GDM1 (cell line): Measurements from ENCODE around the gene EXD1.
A peak's percentile ranks its signal among the peaks of the same experiment; 100 is the strongest.

Source experiments
- DNase-seq: peaks from one replicate; lab custom pipeline; 2025; lab: John Stamatoyannopoulos, UW

EXD1 gene

DNA sequence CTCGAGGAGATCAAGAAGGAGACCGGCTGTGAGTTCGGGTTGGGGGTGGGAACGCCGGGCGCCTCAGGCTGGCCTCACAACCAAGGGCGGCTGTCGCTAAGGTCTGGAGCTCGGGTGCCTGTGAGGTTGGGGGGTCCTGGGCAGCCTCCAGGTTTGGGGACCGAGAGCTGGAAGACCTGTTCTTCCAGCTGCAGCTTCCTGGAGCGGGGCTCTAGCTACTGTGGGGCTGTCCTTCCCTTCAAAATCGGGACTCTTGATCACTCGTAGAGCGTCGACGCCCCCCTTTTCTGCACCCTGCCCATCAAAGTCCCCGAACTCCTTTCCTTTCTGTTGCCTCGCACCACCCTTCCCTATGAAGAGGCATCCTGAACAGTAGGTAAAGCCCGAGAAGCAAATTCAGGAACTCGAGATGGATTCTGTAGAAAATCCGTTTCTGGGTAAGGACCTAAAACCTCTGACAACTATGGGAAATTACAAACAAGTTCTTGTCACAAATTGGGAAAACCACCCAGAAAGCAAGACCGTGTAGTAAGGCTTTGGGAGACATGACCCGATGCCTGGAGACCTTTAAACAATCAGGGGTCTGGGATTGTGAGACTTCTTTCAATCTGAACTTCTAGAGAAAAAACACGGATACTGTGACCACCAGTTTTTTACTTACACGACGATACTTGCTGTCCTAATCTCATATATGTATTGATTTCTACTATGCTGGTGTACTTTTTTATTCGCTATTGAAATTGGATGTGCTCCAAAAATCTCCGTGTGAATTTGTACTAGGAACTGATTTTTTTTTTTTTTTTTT lies 1.1 kb upstream of the EXD1 start:
- no peak for DNase-seq

DNA sequence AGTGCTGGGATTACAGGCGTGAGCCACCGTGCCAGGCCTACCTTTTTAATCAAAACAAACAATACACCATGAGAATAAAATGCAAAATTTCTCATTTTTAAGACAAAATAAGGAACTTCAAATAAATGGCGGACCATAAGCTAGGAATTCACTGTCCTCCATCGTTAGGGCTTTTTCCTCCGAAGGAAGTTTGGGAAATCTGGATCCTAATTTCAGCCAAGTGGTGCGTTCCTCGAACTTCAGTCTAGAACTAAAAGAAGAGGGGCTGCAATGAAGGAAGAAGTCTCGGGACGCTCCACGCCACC lies 260 bp downstream of the EXD1 start:
- DNase-seq: no peak

DNA sequence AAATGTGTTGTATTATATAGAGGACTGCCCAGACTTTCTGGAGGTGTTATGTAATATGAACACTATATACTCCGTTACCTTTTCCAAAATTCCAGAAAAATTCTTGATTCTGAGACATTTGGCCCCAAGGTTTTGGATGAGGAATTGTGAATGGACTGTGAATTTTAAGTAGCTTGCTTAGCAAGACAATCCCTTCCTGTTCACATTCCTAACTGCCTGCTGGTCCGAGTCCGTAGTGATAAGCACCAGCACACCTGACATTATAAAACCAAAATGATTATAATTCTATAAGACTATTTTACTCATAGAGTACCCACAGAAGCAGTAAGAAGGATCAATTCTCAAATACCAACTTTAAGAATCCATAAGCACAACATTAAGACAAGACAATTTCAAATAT lies 11.2 kb downstream of the EXD1 start:
- DNase-seq: no peak

DNA sequence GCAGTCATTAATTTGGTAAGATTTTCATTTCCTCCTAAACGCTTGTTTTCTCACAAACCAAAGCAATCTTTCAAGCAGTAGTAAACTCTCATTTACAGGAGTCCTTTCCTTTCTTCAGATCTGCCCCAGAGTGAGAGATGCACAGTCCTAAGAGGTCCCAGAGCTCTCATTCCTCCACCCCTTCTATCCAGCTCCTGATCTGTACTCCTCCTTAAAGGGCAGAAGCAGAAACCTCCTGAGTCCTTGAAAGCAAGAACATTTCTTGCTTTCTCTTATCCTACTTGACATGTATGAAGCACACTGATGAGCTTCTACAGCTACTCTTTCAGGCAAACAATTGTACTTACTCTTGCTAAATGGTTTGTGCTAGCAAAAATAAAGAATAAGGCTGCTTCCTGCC lies 11.7 kb downstream of the EXD1 start:
- DNase-seq: no peak

DNA sequence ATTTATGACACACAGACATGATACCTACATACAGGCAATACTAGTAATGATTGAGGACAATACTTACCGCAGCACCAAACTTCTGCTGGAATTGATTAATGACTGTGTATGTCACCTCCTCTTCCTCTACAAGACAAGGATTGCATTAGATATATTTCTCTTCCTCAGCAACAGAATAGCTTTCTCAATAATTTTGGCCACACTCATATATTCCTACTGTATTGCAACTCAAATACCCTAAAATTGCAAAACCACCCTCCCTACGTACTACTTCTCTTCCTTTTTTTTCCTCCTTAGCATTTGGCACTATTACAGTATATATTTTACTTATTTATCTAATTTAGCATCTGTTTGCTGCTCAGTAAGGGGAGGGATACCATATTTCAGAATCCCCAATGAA lies 14.8 kb downstream of the EXD1 start:
- DNase-seq: no peak

DNA sequence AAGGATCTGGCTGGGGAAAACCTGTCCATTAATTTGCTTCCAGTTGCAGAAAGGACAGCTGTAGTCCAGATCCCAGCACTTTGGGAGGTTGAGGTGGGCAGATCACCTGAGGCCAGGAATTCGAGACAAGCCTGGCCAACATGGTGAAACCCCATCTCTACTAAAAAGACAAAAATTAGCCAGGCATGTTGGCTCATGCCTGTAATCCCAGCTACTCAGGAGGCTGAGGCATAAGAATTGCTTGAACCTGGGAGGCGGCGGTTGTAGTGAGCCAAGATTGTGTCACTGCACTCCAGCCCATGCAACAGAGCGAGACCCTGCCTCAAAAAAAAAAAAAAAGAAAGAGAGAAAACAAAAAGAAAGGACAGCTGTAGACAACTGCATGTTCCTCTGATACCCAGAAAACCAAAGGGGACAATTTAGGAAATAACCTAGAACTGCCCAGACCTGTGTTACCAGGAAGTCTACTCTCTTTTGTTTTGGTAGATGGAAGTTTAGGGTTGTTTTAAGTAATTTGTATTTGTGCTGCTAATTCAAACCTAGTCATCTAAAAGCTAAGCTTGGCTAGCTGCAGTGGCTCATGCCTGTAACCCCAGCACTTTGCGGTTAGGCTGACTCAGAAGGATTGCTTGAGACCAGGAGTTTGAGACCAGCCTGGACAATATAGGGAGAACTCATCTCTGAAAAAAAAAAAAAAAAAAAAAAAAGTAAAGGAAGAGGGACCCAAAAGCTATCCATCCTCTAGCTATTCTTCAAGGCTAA lies 22.7 kb downstream of the EXD1 start:
- DNase-seq: no peak

DNA sequence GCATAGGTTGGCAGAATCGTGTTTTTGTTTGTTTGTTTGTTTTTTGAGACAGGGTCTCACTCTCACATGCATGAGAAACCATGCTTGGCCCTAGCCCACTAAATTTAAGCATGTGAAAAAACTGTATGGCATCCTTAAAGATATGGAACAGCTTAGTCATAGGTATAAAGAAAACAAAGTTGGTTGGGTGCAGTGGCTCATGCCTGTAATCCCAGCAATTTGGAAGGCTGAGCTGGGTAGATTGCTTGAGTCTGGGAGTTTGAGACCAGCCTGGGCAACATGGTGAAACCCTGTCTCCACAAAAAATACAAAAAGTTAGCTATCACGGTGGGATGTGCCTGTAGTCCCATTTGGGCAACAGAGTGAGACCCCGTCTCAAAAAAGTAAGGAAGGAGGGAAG lies 25.2 kb downstream of the EXD1 start:
- DNase-seq: no peak

DNA sequence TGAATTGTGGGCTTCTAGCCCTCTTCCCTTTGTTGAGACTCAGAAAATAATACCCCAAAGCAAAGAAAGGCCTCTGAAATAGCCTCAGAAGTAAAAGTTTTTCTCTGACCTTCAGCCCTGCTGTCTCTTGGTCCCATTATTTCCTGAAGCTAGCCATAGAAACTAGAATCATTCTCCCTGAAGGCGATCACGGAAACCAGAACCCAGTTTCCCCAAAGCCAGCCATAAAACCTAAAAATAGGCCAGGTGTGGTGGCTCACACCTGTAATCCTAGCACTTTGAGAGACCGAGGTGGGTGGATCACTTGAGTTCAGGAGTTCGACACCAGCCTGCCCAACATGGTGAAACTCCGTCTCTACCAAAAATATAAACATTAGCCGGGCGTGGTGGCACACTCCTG lies 27.2 kb downstream of the EXD1 start:
- DNase-seq: no peak

DNA sequence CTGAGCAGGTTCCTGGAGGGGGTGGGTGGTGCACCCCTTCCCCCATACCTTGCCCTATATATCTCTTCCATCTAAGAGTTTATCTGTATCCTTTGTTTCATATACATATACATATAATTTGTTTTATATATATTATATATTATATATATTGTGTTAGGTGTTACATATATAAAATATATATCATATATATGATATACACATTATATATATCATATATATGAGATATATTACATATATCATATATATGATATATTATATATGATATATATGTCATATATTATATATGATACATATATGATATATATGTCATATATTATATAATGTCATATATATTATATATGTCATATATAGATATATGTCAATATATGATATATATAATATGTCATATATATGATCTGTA lies 31.1 kb downstream of the EXD1 start:
- no peak for DNase-seq

DNA sequence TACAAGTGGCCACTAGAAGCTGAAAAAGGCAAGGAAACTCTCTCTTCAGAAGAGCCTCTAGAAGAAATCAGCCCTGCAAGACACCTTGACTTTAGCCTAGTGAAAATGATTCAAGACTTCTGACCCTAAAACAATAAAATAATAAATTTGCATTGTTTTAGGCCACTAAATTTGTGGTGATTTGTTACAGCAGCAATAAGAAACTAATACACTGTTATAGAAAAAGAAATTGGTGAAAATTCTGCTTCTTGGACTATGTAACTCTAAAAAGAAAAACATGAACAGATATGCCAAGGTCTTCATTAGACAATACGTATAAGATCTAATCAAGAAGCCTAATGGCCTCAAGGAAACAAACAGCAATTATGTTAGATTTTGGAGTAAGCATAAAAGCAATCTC lies 36.1 kb downstream of the EXD1 start:
- DNase-seq: no peak

DNA sequence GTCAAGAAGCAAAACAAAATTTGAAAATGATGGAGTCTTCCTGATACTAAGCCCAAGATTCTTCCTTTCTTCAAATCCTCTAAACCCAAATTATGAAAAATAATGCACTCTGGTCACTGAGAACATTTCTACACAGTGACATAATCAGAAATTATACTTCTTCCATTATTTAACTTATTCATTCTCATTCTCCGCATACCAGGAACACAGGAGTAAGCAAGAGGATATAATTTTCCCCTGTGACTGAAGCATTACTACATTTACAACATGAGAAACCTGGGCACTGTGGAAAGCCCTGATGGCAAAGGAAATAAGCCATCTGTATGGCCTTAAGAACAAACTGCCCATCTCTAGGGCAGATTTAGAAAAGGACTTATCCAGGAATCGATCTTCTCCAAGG lies 47.0 kb downstream of the EXD1 start:
- DNase-seq: no peak

DNA sequence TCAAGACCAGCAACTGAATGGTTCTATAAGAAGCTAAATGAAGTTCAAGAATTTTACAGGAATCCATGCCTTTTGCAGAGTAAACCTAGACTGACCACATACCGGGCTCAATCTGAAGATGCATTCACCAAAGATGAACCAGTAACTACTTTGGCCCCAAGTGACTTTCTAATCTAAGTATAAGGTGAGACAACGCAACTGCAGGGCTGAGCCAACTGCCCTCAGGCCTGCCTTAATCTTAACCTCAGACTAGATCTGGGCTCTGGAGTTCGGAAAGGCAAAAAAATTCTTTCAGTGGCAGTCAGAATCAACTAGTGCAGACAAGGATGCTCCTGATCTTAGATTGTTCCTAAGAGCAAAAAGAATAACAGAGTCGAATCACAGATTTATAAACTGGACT lies 48.3 kb downstream of the EXD1 start:
- DNase-seq: no peak

DNA sequence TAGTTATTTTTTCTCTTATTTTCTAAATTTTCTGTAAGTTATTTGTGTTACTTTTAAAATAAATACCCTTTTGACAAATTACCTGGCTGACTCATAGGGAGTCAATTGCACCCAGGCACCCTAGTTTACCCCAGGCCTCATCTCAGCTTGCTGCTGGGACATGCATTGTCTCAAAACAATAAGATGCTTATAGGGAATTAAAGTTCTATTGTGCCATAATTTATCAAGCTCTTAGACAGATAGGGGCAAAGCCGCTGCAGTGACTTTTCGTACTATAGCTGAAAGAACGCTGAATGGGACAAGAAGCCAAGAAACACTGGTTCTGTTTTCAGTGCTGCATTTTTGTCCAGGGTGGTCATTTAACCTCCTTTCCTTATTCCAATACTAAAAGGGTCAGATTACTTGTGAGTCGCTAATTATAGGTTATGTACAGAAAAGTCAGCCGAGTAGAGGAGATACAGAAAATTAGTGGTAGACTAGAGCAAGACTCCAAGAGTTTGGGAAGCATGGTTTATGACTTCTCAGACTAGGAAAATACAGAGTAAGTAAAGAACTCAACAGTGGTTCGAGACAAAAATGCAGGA lies 50.3 kb downstream of the EXD1 start:
- no peak for DNase-seq

DNA sequence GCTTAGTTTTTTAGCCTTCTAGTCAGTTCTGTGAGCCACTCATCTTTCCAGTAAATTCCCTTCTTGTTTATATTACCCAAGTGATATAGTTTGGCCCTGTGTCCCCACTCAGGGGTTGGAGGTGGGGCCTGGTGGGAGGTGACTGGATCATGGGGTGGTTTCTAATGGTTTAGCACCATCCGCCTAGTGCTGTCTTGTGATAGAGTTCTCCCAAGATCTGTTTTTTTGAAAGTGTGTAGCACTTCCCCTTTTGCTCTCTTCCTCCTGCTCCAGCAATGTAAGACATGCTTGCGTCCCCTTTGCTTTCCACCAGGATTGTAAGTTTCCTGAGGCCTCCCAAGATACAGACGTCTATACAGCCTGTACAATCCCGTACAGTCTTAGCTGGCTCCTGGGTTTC lies 60.8 kb downstream of the EXD1 start:
- DNase-seq: peak; percentile 27

DNA sequence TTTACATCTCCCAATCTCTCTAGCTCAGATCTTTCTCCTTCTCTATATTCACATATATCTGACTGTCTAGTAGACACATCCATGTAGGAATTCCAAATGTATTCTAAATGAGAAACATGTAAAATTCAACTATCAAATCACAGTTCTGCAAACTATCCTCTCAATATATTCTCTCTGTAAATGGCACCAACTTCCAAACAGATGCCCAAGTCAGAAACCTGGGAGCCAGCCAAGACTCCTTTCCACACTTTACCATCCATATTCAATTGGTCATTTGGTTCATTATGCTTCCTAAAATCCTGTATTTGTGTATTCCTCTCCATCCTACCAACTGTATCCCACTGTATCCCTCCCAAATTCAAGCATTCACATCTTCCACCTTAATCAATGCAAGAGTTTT lies 61.5 kb downstream of the EXD1 start:
- DNase-seq: no peak

DNA sequence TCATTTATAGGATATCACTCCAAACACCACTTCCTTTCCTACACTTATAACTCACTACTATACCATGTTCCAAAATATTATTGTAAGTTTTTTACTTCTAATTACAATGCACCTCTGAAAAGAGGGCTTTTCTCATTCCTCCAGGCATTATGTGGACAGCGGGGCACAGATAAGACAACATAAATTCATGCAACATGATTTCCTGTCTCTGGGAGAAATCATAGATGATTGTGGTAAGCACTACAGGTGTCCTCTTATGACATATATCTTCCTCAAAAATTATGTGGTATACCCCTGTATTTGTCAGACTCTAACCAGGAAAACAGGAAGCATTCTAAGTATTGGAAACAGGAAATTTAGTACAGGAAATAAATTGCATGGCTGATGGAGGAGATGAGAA lies 68.8 kb downstream of the EXD1 start:
- no peak for DNase-seq

DNA sequence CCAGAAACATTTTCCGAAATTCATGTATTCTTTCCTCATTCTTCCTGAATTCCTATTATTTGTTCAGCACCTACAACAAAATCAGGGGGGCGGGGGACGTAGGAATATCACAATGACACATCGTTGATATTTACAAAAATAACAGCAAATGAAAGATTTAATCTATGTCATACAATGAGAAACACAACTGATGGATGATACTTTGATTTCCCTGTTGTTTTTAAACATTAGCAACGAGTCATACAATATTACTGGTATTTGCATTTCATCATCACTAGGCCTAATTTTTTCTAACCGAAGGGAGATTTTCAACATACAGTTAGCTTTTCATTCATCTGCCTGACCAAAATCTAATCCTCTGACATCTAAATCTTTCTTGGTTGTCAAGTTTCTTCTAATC lies 69.2 kb downstream of the EXD1 start:
- DNase-seq: no peak

DNA sequence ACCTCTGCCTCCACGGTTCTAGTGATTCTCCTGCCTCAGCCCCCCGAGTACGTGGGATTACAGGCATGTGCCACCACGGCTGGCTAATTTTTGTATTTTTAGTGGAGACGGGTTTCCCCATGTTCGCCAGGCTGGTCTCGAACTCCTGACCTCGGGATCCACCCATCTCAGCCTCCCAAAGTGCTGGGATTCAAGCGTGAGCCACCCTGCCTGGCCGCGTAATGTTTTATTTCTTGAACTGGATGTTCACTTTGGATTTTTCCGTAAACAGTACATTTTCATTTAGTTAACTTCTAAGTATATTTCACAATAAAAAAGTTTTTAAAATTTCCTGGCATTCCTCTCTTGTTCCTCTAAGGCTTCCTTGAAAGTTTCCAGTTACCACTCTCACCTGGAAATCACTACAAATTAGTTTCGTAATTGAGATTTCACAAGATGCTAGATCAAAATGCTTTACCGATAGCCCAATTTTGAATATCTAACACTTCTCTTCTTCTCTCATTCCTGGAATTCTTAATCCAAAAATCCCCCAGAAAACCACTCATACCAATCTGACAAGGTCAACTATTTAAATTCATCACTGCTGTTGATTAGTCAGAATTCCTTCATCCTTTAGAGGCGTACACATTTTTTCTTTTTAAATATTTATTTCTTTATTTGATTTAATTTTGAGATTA lies 69.8 kb downstream of the EXD1 start:
- DNase-seq: no peak

DNA sequence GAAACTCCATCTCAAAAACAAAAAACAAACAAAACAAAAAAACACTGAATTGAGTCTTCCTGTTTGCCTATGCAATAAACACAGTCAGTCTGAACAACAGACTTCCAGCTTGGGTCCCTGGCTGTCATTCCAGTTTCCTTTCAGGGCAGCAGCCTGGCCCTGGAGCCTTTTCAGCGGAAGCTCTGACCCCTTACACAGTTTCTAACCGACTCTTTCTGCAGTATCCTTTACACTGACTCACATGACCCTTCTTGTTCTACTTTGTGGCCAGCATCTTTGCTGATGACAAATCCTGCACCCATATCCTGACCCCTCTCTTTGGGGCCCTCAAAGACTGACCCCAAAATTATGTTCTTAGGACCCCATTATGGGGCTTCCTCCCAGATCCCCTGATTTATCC lies 76.1 kb downstream of the EXD1 start:
- DNase-seq: no peak

DNA sequence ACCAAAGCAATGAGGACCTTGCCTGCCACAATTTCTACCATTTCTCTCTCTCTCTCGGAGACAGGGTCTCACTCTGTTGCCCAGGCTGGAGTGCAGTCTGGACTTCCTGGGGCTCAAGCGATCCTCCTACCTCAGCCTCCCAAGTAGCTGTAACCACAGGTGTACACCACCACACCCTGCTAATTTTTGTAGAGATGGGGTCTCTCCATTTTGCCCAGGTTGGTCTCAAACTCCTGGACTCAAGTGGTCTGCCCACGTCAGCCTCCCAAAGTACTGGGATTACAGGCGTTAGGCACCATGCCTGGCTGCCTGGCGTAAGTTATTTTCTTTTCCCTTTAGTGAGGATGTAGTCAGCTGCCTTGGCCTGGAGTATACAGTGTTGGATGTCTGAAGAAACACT lies 76.8 kb downstream of the EXD1 start:
- DNase-seq: no peak

DNA sequence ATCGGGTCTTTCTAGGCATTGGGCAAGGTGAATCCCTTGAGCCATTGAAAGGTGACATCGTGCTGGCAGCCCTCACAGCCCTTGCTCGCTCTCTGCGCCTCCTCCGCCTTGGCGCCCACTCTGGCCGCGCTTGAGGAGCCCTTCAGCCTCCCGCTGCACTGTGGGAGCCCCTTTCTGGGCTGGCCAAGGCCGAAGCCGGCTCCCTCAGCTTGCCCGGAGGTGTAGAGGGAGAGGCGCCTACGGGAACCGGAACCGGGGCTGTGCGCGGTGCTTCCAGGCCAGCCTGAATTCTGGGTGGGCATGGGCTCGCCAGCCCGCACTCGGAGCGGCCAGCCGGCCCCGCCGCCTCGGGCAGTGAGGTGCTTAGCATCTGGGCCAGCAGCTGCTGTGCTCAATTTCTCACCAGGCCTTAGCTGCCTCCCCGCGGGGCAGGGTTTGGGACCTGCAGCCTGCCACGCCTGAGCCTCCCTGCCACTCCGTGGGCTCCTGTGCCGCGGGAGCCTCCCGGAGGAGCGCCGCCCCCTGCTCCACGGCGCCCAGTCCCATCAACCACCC lies 79.0 kb downstream of the EXD1 start:
- no peak for DNase-seq

DNA sequence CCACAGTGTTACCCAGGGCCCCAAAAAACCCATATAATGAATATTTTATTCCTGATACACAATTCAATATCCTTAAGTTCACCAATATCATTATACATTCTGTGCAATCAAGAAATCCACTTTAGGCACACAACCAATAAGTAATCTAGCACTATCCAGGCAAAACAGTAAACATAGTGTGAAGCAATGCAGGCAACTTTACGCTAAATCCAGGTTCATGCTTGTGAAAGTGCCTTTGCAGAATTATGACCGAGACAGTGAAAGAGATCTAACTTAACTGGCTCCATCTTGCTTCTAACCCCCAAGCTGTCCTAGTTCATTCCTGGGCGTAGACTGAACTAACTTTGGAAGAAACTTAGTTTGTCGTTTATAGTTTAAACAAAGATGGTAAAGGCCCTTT lies 80.3 kb downstream of the EXD1 start:
- no peak for DNase-seq

DNA sequence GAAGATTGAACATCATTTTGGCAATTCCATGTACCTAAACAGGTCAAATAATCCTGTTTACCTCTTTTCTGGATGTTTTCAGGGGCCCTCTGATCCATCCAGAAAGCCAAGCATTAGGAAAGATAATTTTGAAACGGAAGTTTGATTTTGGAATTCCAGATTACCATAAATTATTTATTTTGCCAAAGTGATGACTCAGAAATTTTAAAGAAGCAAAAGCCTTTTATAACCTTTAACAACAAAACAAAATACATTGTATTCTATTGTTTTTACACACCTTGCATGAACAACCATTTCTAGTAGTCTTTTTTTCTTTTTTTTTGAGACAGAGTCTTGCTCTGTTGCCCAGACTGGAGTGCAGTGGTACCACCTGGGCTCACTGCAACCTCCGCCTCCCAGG lies 82.5 kb downstream of the EXD1 start:
- no peak for DNase-seq
